IPS-18a (cell line): Measurements from ENCODE around the gene THUMPD3.

Experiments used
- H3K27ac ChIP-seq: one replicate; pipeline ENCODE4 v1.5.1; 2013; ENCODE audit warnings: low read length
- H3K27me3 ChIP-seq: one replicate; pipeline ENCODE4 v1.6.1; 2013; ENCODE audit warnings: mild to moderate bottlenecking, low read length; ENCODE audit not compliant: control insufficient read depth, insufficient read depth
- H3K36me3 ChIP-seq: one replicate; pipeline ENCODE4 v1.6.1; 2013; ENCODE audit warnings: low read depth, low read length; ENCODE audit not compliant: control insufficient read depth
- H3K4me1 ChIP-seq: one replicate; pipeline ENCODE4 v1.6.1; 2013; ENCODE audit warnings: low read depth, low read length; ENCODE audit not compliant: control insufficient read depth
- H3K4me3 ChIP-seq: one replicate; pipeline ENCODE4 v1.5.1; 2013; ENCODE audit warnings: low read length
- H3K9ac ChIP-seq: one replicate; pipeline ENCODE4 v1.6.1; 2013; ENCODE audit warnings: mild to moderate bottlenecking, low read length, moderate library complexity
- H3K9me3 ChIP-seq: one replicate; pipeline ENCODE4 v1.6.1; 2013; ENCODE audit warnings: low read depth, low read length; ENCODE audit not compliant: control insufficient read depth

Gene THUMPD3

DNA sequence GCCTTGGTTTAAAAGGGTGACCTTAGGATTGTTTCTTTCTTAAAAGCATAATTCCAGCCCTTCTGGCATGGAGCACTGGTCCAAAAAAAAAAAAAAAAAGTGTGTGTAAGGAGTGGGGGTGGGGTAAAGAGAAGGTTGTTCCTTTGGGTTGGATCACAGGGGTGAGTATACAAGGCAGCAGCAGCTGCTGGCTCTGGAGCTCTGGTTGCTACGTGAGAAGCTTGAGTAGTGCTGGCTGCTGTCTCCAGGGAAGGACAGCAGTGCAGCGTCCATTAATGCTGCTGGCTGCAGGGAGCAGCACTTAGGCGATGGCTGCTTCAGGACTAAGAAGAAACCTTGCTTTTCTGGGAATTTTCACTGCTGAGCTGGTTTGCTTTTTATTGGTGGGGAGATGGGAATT, 36.9 kb downstream of the THUMPD3 start:
- Histone ChIP-seq H3K4me3 (peak overlapping the region; percentile 83), H3K27ac (peak overlapping the region; percentile 83), H3K36me3 (peaks cover 9% of the 10 kb centered on the region), H3K27me3 (no peaks in the 10 kb centered on the region), H3K9me3 (no peaks in the 10 kb centered on the region), H3K9ac (peak overlapping the region; percentile 89), H3K4me1 (peaks cover 61% of the 10 kb centered on the region)

GRCh38 chr3:9400616-9401015, 37.8 kb downstream of the THUMPD3 start:
- H3K27me3 ChIP-seq: no peaks in the 10 kb centered on the region
- peak overlapping the region; percentile 89 for H3K9ac ChIP-seq
- H3K4me1 ChIP-seq: peaks cover 62% of the 10 kb centered on the region
- H3K36me3 ChIP-seq: peaks cover under 1% of the 10 kb centered on the region
- no peaks in the 10 kb centered on the region for H3K9me3 ChIP-seq
- no peak overlapping the region for H3K27ac ChIP-seq
- H3K4me3 ChIP-seq: peak overlapping the region; percentile 83

GRCh38 chr3:9401986-9402385, 39.1 kb downstream of the THUMPD3 start:
- Histone ChIP-seq H3K9me3 (no peaks in the 10 kb centered on the region), H3K4me3 (peak overlapping the region; percentile 83), H3K9ac (peak overlapping the region; percentile 89), H3K36me3 (no peaks in the 10 kb centered on the region), H3K4me1 (peaks cover 62% of the 10 kb centered on the region), H3K27ac (peak overlapping the region; percentile 40), H3K27me3 (no peaks in the 10 kb centered on the region)

GRCh38 chr3:9402410-9403228, 39.8 kb downstream of the THUMPD3 start:
- Histone ChIP-seq H3K36me3 (no peaks in the 10 kb centered on the region), H3K4me3 (peak overlapping the region; percentile 83), H3K4me1 (peaks cover 62% of the 10 kb centered on the region), H3K27me3 (no peaks in the 10 kb centered on the region), H3K9ac (peak overlapping the region; percentile 89), H3K27ac (peak overlapping the region; percentile 40), H3K9me3 (no peaks in the 10 kb centered on the region)

GRCh38 chr3:9403463-9403862, 40.6 kb downstream of the THUMPD3 start:
- H3K36me3 ChIP-seq: no peaks in the 10 kb centered on the region
- no peaks in the 10 kb centered on the region for H3K27me3 ChIP-seq
- peak overlapping the region; percentile 83 for H3K4me3 ChIP-seq
- peak overlapping the region; percentile 89 for H3K9ac ChIP-seq
- peaks cover 62% of the 10 kb centered on the region for H3K4me1 ChIP-seq
- H3K9me3 ChIP-seq: no peaks in the 10 kb centered on the region
- H3K27ac ChIP-seq: peak overlapping the region; percentile 34

DNA sequence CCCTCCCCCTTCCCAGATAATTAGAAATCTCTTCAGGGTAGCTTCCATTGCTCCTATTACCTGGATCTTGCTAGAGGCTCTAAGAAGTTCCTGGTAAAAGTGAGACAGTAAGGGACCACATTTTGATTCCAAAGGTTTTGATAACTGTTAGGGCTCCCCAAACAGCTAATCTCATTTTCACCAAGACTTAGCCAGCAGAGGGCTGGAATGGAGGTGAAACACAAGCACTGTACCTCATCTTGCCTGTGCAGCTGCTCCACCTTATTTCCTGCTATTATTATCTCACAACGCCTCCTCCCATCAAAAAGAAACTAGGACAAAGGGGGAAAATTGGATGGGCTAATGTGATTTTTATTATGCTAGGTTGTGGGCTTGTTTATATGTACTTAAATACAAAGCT, 41.8 kb downstream of the THUMPD3 start:
- no peak overlapping the region for H3K9ac ChIP-seq
- peaks cover 59% of the 10 kb centered on the region for H3K4me1 ChIP-seq
- peak overlapping the region; percentile 28 for H3K4me3 ChIP-seq
- H3K36me3 ChIP-seq: no peaks in the 10 kb centered on the region
- no peaks in the 10 kb centered on the region for H3K27me3 ChIP-seq
- no peaks in the 10 kb centered on the region for H3K9me3 ChIP-seq
- H3K27ac ChIP-seq: no peak overlapping the region

- no peak overlapping the region for H3K27ac ChIP-seq
- no peaks in the 10 kb centered on the region for H3K9me3 ChIP-seq
- no peak overlapping the region for H3K9ac ChIP-seq
- peaks cover 49% of the 10 kb centered on the region for H3K4me1 ChIP-seq
- H3K27me3 ChIP-seq: no peaks in the 10 kb centered on the region
- no peaks in the 10 kb centered on the region for H3K36me3 ChIP-seq
- H3K4me3 ChIP-seq: no peak overlapping the region
Measured at GRCh38 chr3:9405756-9406155, 42.9 kb downstream of the THUMPD3 start.

GRCh38 chr3:9406856-9407626, 44.2 kb downstream of the THUMPD3 start:
- Histone ChIP-seq H3K4me1 (peaks cover 37% of the 10 kb centered on the region), H3K36me3 (no peaks in the 10 kb centered on the region), H3K9ac (no peak overlapping the region), H3K9me3 (no peaks in the 10 kb centered on the region), H3K4me3 (no peak overlapping the region), H3K27ac (no peak overlapping the region), H3K27me3 (no peaks in the 10 kb centered on the region)

DNA sequence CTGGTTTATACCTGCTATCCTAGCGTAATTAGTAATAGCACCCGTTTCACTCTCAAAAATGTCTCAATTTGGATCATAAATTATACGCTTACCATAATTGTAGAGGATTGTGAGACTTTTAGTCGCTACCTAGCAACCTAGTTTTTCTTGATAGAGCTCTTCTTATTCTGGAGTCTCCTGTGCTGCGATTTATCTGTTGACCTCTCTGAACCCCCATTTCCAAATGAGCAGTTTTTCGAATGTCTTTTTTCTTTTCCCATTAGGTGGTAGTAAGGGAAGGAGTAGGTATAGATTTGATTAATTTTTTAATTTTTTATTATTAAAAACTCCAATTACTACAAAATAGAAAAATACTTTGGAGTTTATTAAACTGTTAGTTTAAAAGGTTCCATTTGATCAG, 45.2 kb downstream of the THUMPD3 start:
- no peaks in the 10 kb centered on the region for H3K9me3 ChIP-seq
- H3K36me3 ChIP-seq: no peaks in the 10 kb centered on the region
- H3K4me3 ChIP-seq: no peak overlapping the region
- no peak overlapping the region for H3K9ac ChIP-seq
- no peak overlapping the region for H3K27ac ChIP-seq
- peaks cover 28% of the 10 kb centered on the region for H3K4me1 ChIP-seq
- H3K27me3 ChIP-seq: no peaks in the 10 kb centered on the region

- Histone ChIP-seq H3K27me3 (no peaks in the 10 kb centered on the region), H3K27ac (no peak overlapping the region), H3K4me3 (no peak overlapping the region), H3K4me1 (peaks cover 23% of the 10 kb centered on the region), H3K9me3 (no peaks in the 10 kb centered on the region), H3K36me3 (no peaks in the 10 kb centered on the region), H3K9ac (no peak overlapping the region)
Measured at GRCh38 chr3:9408546-9408945, 45.7 kb downstream of the THUMPD3 start.

GRCh38 chr3:9409981-9410854, 47.4 kb downstream of the THUMPD3 start:
- H3K27me3 ChIP-seq: no peaks in the 10 kb centered on the region
- H3K4me1 ChIP-seq: peaks cover 7% of the 10 kb centered on the region
- no peak overlapping the region for H3K27ac ChIP-seq
- no peaks in the 10 kb centered on the region for H3K9me3 ChIP-seq
- H3K36me3 ChIP-seq: no peaks in the 10 kb centered on the region
- H3K9ac ChIP-seq: no peak overlapping the region
- no peak overlapping the region for H3K4me3 ChIP-seq
